Embryonic facial prominence (tissue), 1 donor: ENCODE measurements around the gene ZNF324.
A peak's percentile ranks its signal among the peaks of the same experiment; 100 is the strongest.
"Not testable (repeated sequence)": the region's sequence is repeated elsewhere in the genome, so short reads cannot be mapped to it uniquely, and the experiment has no call there.

Experiments
- DNase-seq: peaks from one replicate; pipeline ENCODE4 v3.0.0-alpha.2; 2016; ENCODE audit errors: extremely low spot score

Gene ZNF324

DNA sequence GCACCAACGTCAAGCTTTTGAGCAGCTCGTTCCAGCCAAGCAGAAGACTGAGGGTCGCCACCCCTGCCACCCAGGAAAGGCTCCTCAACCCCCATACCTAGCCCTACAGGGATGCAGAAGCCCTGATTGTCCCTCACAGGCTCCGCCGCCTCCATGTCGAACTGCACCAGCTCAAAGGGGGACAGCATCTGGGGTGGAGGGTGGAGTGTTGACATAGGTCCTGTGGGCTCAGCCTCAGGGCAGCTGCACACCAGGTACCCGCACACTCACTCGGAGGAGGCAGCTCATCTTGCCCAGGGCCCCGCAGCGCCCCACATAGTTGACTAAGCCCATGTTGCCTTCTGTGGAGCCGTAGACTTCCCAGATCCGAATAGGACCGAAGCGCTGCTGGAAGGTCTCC, 33.4 kb downstream of the ZNF324 start:
- no peak for DNase-seq

DNA sequence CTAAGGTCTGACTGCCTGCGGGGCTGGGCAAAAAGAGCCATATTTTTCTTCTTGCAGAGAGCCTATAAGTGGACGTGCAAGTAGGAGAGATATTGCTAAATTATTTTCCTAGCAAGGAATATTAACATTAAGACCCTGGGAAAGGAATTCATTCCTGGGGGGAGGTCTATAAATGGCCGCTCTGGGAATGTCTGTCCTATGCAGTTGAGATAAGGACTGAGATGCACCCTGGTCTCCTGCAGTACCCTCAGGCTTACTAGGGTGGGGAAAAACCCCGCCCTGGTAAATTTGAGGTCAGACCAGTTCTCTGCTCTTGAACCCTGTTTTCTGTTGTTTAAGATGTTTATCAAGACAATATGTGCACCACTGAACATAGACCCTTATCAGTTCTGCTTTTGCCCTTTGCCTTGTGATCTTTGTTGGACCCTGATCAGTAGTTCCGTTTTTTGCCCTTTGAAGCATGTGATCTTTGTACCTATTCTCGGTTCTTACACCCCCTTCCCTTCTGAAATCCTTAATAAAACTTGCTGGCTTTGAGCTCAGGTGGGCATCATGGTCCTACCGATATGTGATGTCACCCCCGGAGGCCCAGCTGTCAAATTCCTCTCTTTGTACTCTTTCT, 40.8 kb downstream of the ZNF324 start:
- not testable (repeated sequence) for DNase-seq

DNA sequence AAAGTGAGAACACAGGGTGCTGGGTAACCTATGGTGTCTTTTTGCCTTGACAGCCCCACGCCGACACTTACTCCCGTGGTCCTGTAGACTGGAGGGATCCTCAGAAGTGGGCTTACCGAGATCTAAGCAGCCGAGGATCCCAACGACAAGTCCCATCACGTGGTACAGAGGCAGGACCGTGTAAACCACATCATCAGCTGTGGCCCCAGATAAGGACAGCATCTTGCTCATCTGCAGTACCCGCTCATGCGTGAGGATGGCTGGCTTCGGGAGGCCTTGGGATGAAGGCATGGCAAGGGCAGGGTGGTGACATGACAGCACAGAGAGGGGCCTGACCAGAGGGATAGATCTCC, 42.8 kb downstream of the ZNF324 start:
- DNase-seq = no peak

DNA sequence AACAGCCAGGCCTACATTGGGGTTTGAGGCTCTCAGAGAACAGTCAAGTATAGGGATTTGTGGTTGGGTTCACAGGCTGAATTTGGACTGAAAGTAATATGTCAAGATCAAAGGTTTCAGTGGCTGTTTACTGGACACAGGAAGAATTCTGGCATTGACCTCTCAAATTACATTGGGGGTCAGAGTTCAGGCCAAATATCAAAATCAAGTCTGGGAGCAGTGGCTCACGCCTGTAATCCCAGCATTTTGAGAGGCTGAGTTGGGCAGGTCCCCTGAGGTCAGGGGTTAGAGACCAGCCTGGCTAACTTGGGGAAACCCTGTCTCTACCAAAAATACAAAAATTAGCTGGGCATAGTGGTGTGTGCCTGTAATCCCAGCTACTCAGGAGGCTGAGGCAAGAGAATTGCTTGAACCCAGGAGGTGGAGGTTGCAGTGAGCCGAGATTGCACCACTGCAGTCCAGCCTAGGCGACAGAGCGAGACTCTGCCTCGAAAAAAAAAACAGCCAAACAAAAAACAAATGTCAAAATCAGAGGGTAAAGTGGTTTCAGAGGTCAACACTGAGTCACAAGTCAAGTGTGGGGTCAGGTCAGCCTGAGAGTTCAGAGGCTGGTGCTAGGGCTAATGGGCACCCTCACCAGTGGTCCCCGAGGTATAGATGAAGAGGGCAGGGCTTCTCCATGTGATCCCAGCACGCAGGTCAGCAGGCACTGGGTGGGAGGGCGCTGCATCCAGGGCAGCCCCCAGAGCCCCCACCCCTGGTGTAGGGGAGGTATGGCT, 43.4 kb downstream of the ZNF324 start:
- no peak for DNase-seq

DNA sequence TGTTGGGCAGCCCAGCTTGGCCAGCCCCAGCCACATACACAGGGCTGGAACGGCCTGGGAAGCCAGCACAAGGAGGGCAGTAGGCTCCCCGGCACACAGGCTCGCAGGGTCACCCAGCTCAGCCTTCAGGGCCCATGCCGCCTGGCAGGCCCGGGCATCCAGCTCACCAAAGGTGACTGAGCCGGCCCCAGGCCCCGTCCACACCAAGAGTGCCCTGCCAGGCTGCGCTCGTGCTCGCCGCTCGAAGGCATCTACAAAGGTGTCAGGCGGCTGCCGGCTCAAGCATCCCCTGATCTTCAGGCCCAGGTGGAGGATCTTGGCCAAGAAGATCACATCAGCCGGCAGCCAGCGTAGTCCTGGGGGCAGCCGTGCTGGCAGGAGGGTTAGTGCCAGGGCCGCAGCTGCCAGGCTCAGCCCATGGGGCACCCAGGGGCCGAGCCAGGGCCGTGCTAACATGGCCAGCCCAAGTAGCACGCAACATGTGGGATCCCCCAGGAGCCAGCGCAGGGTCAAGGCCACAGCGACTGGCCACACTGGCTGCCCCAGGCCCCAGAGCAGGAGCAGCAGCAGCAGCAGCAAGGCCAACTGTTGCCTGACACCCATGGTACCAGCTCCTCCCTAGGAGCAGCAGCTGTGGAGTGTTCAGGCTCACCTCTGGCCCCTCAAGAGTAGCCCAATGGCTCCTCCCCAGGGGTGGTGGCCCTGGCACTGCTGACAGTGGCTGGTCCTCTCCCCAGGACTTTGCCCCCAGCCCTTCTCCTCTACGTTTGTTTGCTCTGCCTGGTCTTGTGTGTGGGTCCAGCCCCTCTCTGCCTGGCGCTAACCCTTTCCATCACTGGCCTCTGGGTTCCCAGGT, 44.7 kb downstream of the ZNF324 start, which contains the start of gene SLC27A5:
Gene SLC27A5, minus strand, starts transcription at position 640 of the 856 bp plus-strand sequence. Its CDS starts 37 bp downstream, at position 603.
- no peak for DNase-seq

DNA sequence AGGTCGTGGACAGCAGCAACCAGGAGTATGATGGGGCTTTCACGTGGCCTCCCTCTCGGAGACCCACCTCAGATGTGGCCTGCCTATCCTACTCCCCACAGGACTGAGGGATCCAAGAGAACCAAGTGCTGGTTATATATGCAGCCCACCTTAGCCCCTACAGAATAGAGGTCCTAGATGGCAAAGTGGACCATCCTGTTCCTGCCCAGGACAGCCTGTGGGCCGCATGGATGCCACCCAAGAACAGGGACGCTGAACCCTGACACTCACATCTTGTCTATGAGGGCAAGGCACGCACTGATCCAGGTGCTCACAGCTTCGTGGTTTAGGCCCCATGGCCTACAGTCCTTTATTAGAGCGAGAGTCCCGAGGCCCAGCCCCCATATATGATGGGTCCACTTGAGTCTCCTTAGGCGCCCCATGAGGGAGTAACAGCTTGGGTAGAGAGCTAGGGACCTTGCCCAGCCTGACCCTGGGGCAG, 46.4 kb downstream of the ZNF324 start:
- no peak for DNase-seq

DNA sequence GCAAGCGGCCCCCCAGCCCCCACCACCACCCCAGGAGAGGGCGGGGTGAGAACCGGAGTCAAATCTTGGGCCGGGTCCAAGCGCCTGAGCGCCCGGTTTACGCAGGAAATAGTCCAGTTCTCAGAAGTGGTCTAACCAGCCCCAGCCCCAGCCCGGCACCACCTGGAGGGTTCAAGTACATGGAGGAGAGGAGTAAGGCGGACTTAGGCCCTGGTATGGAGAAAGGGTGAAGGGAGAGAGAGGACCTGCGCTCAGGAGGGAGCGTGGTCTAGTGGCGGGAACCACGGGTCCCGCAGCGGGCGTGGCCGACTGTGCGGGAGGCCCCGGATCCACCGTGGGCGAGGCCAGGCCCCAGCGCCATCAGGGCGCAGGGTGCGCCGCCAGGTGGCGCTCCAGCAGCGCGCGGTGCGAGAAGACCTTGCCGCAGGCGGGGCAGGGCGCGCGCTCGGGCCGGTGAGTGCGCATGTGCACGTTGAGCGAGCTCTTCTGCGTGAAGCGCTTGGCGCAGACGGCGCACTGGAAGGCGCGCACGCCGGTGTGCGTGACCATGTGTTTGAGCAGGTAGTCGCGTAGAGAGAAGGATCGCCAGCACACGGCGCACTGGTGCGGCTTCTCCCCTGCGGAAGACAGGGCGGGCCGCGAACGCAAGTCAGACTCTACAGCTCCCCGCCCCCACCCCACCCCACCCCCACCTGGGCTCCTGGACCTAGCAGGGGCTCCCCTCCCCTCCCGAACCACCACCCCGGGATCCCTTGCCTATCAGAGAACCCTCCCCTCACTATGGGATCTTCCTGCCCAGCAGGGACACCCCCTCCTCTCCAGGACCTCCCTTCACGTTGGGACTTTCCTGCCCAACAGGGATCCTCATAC, 47.0 kb downstream of the ZNF324 start:
- peak; percentile 71 for DNase-seq

DNA sequence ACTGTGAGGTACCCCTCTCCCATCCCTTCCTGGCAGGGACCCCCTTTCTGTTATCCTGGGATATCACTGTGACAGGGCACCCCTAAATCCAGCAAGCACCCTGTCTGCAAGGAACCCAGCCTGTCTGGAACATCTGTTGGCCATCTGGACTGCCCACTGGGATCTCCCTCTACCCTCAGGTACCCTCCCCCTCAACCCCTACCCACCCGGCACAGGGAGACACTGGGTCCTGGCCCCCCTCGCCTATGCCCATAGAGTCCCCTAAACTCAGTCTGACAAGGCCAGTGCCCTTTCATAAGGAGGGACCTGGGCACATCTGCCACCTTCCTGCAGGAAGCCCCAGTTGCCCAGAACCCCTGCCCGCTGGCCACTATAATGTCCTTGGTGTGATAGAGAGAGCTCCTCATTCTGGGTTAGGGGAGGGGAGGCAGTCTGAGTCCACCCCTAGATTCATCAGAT, 47.7 kb downstream of the ZNF324 start:
- no peak for DNase-seq

DNA sequence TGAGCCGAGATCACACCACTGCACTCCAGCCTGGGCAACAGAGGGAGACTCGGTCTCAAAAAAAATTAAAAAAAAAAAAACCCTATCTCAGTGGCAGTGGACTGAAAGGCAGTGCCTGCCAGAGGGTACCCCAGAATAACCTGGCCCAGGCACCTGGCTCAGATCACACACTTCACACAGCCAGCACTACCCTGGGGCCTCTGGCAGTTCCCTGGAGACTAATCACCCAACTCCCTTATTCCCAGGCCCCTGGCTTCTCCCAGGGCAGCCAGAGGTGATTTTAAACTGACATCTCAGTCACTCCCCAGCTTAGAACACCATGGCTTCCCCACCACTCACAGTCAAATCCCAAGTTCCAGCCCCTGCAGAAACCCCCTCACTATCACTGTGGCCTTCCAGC, 48.4 kb downstream of the ZNF324 start:
- no peak for DNase-seq

DNA sequence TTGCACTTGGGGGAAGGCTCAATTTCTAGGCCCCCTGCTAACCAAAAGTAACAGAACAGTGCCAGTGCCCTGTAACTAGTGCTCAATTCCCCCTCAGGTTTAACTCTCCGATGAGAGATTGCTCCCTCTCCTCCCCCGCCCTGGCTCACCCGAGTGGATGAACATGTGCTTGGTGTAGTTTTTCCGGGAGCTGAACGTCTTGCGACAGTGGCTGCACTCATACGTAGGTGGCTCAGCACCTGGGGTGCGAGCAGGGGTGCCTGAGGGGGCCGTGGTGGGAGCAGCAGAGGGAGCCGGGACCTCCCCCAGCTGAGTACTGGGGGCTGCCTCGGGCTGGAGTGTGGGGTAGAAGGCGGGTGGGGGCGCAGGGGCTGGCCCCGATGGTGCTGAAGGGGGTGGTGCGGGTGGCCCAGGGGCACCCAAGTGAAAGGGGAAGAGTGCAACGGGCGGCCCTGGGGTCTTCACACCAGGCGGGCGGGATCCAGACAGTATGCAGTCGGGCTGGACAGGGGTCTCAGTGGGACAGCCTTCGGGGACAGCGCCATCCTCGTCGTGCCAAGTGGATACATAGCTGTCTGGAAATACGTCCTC, 49.5 kb downstream of the ZNF324 start:
- DNase-seq = no peak

DNA sequence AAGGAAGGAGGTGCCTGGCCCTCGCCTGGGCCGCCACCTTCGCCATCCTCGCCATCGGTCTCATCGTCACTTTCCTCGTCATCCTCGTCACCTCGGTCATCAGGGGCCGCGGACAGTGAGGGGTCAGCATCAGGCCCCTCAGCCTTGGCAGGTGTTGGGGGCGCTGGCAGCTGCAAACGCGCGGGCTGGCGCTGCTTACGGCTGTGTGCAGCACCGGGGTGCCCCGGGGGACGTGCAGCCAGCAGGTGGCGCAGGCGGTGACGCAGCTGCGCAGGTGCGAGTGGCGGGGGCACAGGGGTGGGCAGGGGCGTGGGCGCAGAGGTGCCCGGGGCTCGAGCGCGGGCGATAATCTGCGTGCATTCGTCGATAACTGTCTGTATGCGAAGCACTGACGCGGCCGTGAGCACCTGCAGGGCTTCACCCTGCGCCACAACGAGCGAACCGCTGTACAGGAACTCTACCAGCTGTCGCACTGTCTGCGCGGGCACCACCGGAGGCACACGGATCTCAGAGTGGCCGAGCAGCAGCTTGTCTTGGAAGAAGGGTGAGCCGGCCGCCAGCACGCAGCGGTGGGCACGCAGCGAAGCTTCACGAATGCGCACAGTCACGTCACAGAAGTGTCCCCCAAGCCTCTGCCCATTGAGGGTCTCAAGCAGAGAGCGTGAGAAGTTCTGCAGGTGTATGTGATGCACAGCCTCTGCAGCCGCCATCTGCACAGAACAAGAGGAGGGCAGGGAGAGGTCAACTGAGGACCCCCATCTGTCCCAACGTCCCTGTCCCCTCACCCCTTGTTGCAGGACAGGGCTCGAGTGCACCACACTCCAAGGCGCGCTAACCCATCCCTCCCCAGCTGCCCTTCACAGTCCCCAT, 50.3 kb downstream of the ZNF324 start:
- DNase-seq = no peak

DNA sequence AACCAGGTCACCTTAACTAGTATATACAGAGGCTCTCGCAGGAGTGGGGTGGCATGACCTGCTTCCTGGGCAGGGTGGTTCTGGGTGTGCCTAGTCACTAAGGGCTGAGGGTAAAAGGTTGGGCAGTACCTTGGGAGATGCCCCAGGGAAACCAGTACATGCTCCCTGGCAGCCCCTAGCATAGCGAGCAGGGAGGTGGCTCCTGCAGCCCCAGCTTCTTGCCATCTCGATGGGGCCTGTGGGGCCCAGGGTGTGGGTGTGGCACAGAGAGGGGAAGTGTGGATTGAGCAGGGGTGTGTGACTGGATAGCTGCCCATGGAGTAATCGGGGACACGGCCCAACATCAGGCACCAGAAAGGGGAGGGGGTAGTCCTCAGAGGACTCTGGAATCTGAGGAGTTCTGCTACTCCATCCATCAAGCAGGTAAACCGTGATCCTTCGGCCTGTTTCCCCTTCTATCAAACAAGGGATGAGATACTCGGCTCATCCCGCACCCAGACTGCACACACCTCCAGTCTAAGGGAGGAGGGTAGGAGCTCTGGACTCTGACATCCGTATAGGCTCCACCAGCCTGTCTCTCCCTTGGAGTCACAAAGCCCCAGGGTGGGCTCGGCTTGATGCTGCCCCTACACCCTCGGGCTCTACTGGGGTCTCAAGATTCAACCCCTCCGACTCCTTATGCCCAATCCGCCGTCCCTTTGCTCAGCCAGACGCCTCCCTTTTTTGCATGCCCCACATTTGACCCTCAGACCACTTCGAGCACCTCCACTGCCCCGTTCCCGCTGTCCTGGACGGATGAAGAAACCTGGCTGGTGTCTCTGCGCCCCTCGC, 51.6 kb downstream of the ZNF324 start:
- DNase-seq = no peak

DNA sequence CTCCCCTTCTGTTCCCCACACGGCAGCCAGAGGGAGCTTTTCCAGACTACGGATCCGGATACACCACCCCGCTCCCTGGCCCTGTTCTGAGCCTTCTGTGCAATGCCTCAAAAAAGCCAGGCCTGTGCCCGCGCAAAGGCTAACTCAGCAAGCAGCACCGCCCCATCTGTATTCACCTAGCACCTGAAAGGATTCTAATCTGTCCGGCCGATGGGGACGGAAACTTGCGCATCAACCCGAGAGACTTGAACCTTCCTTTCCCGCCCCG, 52.1 kb downstream of the ZNF324 start:
- peak; percentile 54 for DNase-seq

DNA sequence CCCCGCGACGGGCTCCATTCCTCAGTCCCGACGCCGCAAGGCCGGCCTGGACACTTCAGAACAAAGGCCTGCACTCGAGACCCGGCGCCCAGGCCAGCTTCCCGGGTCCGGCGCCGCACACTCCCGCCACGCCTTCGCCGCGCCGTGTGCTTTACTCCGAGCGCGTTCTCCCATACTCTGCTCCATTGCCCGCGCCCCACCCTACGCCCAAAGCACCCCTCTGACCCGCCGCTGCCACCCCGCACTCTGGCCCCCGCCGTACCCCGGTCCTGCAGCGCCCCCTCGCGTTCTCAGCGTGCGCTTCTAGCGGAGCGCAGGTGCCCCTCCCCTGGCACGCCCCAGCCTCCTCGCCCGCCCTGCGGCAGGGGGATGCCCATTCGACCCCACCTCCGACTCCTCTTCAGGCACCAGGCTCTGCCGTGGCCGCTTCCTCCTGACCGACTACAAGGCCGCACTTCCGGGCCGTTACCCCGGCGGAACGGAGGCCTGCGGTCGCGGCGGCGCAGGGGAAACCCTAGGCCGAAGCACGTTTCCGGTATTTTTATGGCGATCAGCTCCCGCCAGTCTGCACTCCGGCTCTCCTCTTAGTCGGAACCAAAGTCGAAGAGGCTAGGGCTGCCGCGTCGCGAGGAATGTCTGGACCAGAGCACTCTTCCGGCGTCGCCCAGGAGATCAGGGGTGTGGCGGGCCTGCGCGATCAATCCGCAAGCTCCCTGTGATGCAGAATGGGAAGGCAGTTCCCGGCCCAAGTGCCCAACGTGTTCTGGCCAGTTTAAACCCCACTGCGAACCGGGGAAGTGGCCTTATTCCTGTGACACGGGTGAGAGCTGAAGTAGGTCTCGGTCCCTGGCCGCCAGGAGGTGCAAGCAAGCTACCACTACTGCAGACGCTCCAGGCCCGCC, 52.7 kb downstream of the ZNF324 start, which contains the start of gene ZBTB45:
Gene ZBTB45, minus strand, starts transcription at position 456 of the 902 bp plus-strand sequence. CDS start 2,137 bp downstream, outside the sequence.
- DNase-seq = peak; percentile 96

DNA sequence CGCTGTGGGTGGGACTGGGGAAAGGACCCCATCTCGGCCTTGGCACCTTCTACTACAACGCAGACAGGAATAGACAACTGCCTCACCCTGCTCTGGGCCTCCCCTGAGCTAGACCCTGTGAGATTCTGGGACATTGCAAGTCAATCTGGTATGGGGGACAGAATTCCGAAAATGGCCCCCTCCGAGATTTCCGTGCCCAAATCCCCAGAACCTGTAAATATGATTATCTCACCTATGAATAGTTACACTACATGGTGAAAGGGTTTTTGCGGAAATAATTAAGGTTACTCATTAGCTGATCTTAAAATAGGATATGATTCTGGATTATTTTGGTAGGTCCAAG, 53.3 kb downstream of the ZNF324 start:
- DNase-seq = no peak

DNA sequence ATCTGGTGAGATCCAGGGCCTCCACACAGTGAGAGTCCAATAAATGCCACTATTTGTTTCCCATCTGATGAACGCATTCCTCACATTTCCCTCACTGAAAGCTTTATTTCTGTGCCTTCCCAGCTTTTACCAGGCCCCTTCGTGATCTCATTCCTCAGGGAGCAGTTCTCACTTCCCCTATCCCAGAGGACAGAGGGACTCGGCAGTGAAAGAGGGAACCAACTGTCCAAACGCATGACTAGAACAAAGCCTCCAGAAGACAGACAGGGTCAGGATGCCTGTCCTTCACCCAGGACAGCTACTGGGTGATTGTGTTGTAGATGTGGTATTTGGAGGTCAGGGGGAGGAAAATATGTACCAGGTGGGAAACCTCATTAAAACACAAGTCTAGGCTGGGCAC, 54.8 kb downstream of the ZNF324 start:
- DNase-seq = no peak

DNA sequence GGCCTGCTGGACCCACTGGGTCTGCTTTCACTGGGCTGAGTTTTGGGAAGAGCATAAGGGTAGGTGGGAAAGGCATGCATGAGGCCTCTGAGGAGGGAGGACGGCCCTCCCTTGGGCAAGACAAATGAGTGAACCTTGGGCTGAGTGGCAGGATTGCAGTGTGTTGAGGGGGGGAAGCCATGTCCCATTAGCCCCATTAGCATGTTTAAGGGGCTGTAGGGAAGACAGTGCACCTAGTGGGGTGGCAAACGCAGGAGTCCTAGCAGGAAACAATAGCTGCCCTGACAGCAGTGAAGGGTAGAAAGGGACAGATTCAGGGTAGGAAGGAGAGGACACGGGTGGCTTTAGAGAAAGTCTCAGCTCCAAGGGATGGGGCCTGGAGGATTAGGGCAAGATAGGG, 55.8 kb downstream of the ZNF324 start:
- DNase-seq = no peak
